GM21723 (cell line): ENCODE measurements around the gene ANKRD36C.
"Not testable (repeated sequence)": the region's sequence is repeated elsewhere in the genome, so short reads cannot be mapped to it uniquely, and the experiment has no call there.

ENCODE experiments used
- ATAC-seq: cut with Tn5 transposase; IDR thresholded peaks from one replicate; pipeline ENCODE4 v1.9.1; 2021; ENCODE audit warnings: mild to moderate bottlenecking, moderate library complexity; ENCODE audit not compliant: unreplicated experiment

ANKRD36C gene

GRCh38 chr2:95799892-95800291 is 191.7 kb downstream of the ANKRD36C start:
- no peak for ATAC-seq

DNA sequence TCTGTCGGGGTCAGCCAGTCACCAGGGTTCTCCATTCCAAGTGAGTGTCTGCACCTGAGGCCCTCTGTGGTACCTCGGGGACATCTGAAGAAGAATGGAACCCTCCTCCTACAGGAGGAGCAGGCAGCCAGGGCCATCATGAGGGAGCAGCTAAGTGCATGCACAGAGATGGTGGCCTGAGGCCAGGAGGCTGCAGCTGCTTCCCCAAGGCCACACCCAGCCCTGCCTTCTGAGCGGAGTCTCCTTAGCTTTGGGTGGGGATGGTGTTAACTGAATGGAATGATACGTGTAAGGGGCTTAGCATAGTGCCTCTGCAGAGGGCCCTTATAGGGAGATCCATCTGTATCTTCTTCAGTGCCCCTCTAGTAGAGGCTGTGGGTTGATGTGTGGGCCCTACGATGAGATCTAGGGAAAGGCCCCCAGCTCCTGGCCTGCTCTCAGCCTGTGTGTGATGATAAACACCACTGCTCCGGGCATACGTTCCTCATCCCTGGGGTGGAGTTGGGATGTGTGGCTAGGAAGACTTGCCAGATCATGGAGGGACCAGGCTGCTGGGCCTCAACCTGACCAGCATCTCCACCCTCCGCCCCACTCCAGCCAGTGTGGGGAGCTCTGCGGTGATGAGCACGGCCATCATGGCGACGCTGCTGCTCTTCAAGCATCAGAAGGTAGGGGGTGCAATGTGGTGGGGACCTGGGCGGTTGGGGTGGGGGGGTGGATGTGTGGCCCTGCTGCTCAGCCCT is 192.3 kb downstream of the ANKRD36C start:
- not testable (repeated sequence) for ATAC-seq

DNA sequence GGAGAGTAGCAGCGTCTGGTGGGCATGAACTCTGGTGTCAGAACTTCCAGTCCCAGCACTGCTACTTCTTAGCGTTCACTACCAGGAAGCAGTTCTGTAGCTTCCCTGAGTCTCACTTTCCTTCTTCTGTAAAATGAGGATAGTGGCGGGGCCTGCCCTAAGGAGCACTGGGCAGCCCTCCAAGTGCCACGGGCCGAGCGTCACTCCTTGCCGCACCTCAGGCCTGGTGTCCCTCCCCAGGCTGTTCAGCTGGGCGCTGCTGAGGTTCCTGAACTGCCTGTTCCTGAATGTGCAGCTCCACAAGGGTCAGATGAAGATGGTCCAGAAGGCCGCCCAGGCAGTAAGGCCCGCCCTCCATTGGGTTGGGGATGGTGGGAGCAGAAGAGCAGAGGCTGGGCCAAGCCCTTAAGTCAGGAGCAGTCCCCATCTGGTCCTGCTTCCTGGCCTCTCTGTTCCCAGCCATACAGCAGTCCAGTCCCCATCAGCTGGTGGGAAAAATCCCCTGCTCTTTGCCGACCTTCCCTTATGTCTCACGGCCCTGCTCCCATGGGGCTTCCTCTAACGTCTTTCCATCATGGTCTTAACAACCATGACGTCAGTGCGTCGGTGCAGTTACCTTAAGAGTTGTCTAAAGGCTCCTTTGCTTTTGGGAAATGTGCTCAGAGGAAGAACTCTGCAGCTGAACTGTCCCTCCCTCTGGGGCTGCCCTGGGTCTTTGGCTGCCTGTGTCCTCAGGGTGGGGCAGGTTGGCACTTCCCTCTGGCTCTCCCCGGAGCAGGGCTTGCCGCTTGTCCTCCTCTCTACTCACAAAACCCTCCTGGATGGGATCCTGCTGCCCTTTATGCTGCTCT is 195.2 kb downstream of the ANKRD36C start:
- not testable (repeated sequence) for ATAC-seq

GRCh38 chr2:95793970-95794369 is 197.7 kb downstream of the ANKRD36C start:
- ATAC-seq: not testable (repeated sequence)

GRCh38 chr2:95790180-95790579 is 201.4 kb downstream of the ANKRD36C start:
- ATAC-seq: not testable (repeated sequence)

- not testable (repeated sequence) for ATAC-seq
Observed at GRCh38 chr2:95789385-95789784, 202.2 kb downstream of the ANKRD36C start.

DNA sequence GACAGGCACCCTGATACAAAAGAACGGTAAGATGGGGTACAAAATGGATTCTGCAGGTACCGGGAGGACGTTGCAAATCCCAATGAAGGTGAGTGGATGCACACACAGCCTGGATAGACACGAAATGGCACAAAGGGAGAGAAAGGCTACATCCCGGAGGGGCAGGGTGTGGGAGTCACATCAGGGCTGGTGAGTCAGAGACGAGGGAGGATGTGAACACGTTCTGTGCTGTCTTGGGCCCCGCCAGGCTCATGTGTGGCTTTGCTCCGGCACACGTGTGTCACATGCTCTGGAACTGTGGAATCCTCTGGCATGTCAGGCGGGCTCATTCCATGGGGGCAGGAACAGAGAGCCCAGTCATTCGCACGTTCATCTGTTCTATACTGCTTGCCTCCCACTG is 203.0 kb downstream of the ANKRD36C start:
- not testable (repeated sequence) for ATAC-seq
